Transverse colon (tissue), 4 donors: ENCODE data around the gene SOX10. TPM values are rescaled to one million over a fixed set of nuclear protein-coding genes. Genes with fewer than 3 reads are reported as not detected.

ENCODE experiments used
- DNase-seq: peaks from one replicate; pipeline ENCODE4 v3.0.0-alpha.2; 2019
- H3K27ac ChIP-seq, 4 donors: fragments of 200-600 bp; sonication (generic); 2 replicates each; pipeline ENCODE4 v1.5.1; 2016 to 2018; ENCODE audit warnings: inconsistent platforms in 4 of 4
- H3K27me3 ChIP-seq: fragments of 200-600 bp; sonication (generic); 2 replicates; pipeline ENCODE4 v1.5.1; 2017; ENCODE audit warnings: inconsistent platforms
- H3K36me3 ChIP-seq, 4 donors: fragments of 200-600 bp; sonication (generic); 2 replicates each; pipeline ENCODE4 v1.5.1; 2017 to 2019; ENCODE audit warnings: inconsistent platforms in 4 of 4
- H3K4me1 ChIP-seq, 4 donors: fragments of 200-600 bp; sonication (generic); 2 replicates each; pipeline ENCODE4 v1.5.1; 2017 to 2020; ENCODE audit warnings: inconsistent platforms in 4 of 4
- H3K4me3 ChIP-seq, 4 donors: fragments of 200-600 bp; sonication (generic); 1 replicate in 1 of 4; 2 replicates in 3 of 4; pipeline versions ENCODE4 v1.5.1 to v1.6.1; 2017 to 2019; ENCODE audit warnings: inconsistent platforms in 4 of 4
- H3K9me3 ChIP-seq, 2 donors: fragments of 200-600 bp; sonication (generic); 2 replicates each; pipeline ENCODE4 v1.5.1; 2017 to 2019; ENCODE audit warnings: inconsistent platforms in 2 of 2
- CTCF ChIP-seq, 5 experiments: fragments of 200-600 bp in 3 of 5; fragments of 450-650 bp in 2 of 5; sonication (generic) in 3 of 5; IDR thresholded peaks; 1 replicate in 2 of 5; 2 replicates in 3 of 5; pipeline ENCODE4 v1.5.1; 2016 to 2017; ENCODE audit warnings: antibody characterized with exemption in 5 of 5, inconsistent platforms in 3 of 5, mild to moderate bottlenecking in 2 of 5, moderate library complexity in 1 of 5
- EP300 ChIP-seq: sonication (generic); formaldehyde crosslinking; IDR thresholded peaks from one replicate; pipeline ENCODE4 v1.6.1; 2017; ENCODE audit warnings: antibody characterized with exemption, low read depth
- POLR2A ChIP-seq: fragments of 450-650 bp; IDR thresholded peaks from one replicate; pipeline ENCODE4 v1.6.1; 2016; ENCODE audit warnings: antibody characterized with exemption, mild to moderate bottlenecking, moderate library complexity
- POLR2AphosphoS5 ChIP-seq, 3 donors: sonication (generic); formaldehyde crosslinking; IDR thresholded peaks; one replicate each; pipeline ENCODE4 v1.6.1; 2016; ENCODE audit warnings: antibody characterized with exemption in 3 of 3
- WGBS, 2 donors: methylation state at CpG; one replicate each; pipeline ENCODE4 v1.1.5; 2018; ENCODE audit warnings: low coverage in 1 of 2; 5-methylcytosine and 5-hydroxymethylcytosine counted together
- in situ Hi-C, 4 donors: fragments of 200-750 bp; cut with MboI; loops; one replicate each; pipeline versions ENCODE4 v1.15.0 to v1.15.1; 2017; ENCODE audit warnings: low sequenced_read_pairs in 3 of 4, low pct_ligation_motif_present in 1 of 4, low pct_unique_long_range_greater_than_20kb in 1 of 4
- intact Hi-C: fragments of 100-400 bp; cut with DNase I; formaldehyde crosslinking; loops from one replicate; pipeline ENCODE4 v1.15.1; 2023; ENCODE audit warnings: low total_unique reads
- total RNA-seq, 4 donors: library from RNA; depleted of rRNA; stranded (reverse); fragments of >200 nt; gene quantifications; one replicate each; pipeline ENCODE4 v1.1.0, GENCODE V29; 2016

The SOX10 gene
- total RNA-seq, 4 donors from 2014 or later: 1.2 to 4.9 (median 3.5) TPM

GRCh38 chr22:37975153-37975552 lies 9.2 kb downstream of the SOX10 start:
- intact Hi-C loops: no loop called here
- in situ Hi-C loops: no loop called here
- TF ChIP-seq CTCF (IDR thresholded peaks at IDR 0.05) (no peak), POLR2A (no peak), POLR2AphosphoS5 (IDR thresholded peaks at IDR 0.05) (no peak), EP300 (no peak)
- no peaks in the 10 kb centered on the region for H3K4me1 ChIP-seq
- H3K4me3 ChIP-seq: no peak overlapping the region
- no peaks in the 10 kb centered on the region for H3K27me3 ChIP-seq
- no peaks in the 10 kb centered on the region for H3K9me3 ChIP-seq
- DNase-seq: no peak
- 92% methylated on average over 2 of the region's 2 CpGs; no CpG with 5 or more reads in 1 of the 2 donors for WGBS, 2 donors
- H3K27ac ChIP-seq: no peak overlapping the region
- no peaks in the 10 kb centered on the region for H3K36me3 ChIP-seq

DNA sequence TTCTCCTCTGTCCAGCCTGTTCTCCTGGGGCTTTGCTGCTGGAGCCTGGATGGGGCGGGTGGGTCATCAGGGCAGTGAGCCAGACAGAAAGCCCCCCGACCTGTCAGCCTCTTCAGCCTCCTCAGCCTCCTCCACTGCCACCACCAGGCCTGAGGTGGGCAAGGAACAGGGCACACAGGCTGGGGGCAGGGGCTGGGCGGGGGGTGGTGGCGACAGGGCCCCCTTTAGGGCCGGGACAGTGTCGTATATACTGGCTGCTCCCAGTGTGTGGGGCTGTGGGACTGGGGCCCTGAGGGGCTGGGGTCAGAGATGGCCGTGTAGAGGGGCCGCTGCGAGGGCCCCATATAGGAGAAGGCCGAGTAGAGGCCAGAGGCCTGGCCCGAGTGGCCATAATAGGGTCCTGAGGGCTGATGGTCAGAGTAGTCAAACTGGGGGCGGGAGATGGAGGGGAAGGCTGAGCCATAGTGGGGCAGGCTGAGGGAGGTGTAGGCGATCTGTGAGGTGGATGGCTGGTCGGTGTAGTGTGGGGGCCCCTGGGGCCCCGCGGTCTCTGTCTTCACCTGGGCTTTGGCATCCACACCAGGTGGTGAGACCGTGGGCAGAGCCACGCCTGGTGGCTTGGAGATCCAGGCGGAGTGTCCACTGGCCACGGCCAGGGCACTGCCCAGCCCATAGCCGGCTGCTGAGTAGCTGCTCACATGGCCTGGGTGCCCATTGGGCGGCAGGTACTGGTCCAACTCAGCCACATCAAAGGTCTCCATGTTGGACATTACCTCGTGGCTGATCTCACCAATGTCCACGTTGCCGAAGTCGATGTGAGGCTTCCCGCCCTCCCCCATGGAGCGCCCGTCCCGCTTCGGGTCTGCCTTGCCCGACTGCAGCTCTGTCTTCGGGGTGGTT lies 10.8 kb downstream of the SOX10 start:
- H3K27me3 ChIP-seq: no peaks in the 10 kb centered on the region
- in situ Hi-C loops: loop anchor here in 1 of 4 donors (25.0 kb wide), 1 partner anchor 161 kb away; the partner anchor contains the start of genes GALR3 and GCAT
- WGBS, 2 donors: 93% methylated on average over 30 of the region's 33 CpGs; no CpG with 5 or more reads in 1 of the 2 donors

DNA sequence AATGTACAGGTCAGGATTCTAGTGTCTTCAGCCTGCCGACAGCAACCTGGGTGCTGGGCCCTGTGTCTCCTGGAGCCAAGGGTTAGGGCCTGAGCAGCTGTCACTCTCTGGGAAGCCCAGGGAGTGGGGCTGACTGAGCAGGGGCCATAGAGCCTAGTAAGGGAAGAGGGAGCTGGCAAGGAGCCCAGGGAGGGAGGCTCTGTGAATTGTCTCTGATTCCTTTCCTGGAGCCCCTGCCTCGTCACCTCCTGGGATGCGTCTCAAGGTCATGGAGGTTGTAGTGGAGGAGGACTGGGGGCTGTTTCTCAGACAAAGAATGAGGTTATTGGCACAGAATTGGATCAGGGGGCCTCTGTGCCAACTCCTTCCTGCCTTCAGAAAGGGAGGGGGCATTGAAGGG lies 11.8 kb downstream of the SOX10 start:
- WGBS, 2 donors: 17 to 70% methylated on average over 1 to 3 of the region's 3 CpGs
- TF ChIP-seq POLR2AphosphoS5 (IDR thresholded peaks at IDR 0.05) (no peak), CTCF (IDR thresholded peaks at IDR 0.05) (no peak), POLR2A (no peak), EP300 (no peak)
- Histone ChIP-seq H3K4me3 (no peak overlapping the region), H3K27me3 (no peaks in the 10 kb centered on the region), H3K4me1 (no peaks in the 10 kb centered on the region), H3K9me3 (no peaks in the 10 kb centered on the region), H3K27ac (no peak overlapping the region), H3K36me3 (peaks cover 0 to 12% (median 1%) of the 10 kb centered on the region in 4 donors)
- intact Hi-C loops (no loop called here), in situ Hi-C loops (loop anchor here in 1 of 4 donors (25.0 kb wide), 1 partner anchor 160 kb away; the partner anchor contains the start of genes GALR3 and GCAT)
- no peak for DNase-seq

More for the DNA sequence above, 10.8 kb downstream of the SOX10 start:
- TF ChIP-seq CTCF (IDR thresholded peaks at IDR 0.05) (no peak), EP300 (no peak), POLR2A (no peak), POLR2AphosphoS5 (IDR thresholded peaks at IDR 0.05) (no peak)
- H3K9me3 ChIP-seq: no peaks in the 10 kb centered on the region
- H3K4me1 ChIP-seq: no peaks in the 10 kb centered on the region
- no peak overlapping the region for H3K27ac ChIP-seq
- no peak overlapping the region for H3K4me3 ChIP-seq
- intact Hi-C loops: no loop called here
- DNase-seq: no peak
- peaks cover 0 to 2% (median 0%) of the 10 kb centered on the region in 4 donors for H3K36me3 ChIP-seq
